ENCODE data around the gene SHC2. TPM values are rescaled to one million over a fixed set of nuclear protein-coding genes. Genes with fewer than 3 reads are reported as not detected.
"Not testable (repeated sequence)": the region's sequence is repeated elsewhere in the genome, so short reads cannot be mapped to it uniquely, and the experiment has no call there.

Gene SHC2
- total RNA-seq, 1 experiment from 2014 or later = 12.7 TPM

- in situ Hi-C loops (cut with HindIII; ENCODE audit: low sequenced_read_pairs); DNase-seq (ENCODE audit: low spot score): not testable (repeated sequence)
These were observed 74.1 kb downstream of the SHC2 start for GRCh38 chr19:386632-387301.

DNA sequence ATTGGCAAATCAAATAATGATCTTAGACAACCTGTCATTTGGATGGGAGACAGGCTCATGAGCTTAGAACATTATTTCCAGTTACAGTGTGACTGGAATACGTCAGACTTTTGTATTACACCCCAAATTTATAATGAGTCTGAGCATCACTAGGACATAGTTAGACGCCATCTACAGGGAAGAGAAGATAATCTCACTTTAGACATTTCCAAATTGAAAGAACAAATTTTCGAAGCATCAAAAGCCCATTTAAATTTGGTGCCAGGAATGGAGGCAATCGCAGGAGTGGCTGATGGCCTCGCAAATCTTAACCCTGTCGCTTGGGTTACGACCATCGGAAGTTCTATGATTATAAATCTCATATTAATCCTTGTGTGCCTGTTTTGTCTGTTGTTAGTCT lies 74.6 kb downstream of the SHC2 start:
- in situ Hi-C loops (cut with HindIII; ENCODE audit: low sequenced_read_pairs); DNase-seq (ENCODE audit: low spot score): not testable (repeated sequence)

DNA sequence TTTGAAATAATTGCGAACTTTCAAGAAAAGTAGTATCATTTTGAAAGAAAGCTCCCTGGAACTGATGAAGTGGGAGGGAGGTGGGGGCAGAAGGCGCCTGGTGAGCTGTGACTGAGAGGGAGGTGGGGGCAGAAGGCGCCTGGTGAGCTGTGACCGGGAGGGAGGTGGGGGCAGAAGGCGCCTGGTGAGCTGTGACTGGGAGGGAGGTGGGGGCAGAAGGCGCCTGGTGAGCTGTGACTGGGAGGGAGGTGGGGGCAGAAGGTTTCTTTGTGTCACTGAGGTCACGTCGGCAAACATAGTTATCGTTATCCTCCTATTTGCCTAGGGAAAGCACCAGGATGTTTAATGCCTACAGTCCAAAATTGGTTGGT lies 76.0 kb downstream of the SHC2 start:
- in situ Hi-C loops (cut with HindIII; ENCODE audit: low sequenced_read_pairs) = no loop called here
- no peak for DNase-seq (ENCODE audit: low spot score)

DNA sequence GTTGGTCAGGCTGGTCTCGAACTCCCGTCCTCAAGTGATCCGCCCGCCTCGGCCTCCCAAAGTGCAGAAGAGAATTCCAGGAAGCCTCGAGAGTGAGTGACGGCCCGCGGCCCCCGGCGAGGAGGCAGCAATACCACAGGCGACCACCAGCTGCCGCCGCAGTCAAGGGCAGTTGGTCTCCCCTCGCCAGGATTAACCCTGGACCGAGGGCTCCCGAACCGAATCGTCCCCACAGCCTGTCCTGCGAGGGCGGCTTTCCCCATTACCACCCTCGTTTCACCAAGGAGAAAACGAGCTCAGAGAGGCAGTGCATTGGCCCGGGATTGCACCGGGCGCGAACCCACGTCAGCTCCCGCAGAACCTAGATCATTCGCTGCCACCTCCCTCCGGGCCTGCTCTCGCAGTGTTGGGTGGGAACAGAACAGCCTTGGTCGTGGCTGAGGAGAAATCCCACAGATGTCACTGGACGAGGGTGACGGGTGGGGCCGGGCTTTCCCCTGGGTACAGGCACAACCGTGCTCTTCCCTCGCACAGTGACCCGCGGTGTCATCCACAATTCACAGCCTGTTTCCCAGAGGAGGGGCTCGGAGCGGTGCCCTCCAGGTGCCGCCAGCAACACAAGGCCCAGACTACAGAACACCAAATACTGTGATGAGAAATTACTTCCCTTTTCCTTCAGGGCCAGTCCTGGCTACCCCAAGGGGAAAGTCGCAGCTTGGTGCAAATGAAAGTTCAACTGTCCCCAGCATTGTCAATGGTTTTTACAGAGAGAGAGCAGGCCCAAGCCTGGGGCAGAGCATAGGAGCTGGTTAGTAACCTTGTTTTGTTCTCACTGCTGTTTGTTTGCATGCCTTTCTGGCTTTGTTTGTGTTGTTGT lies 76.7 kb downstream of the SHC2 start:
- no peak for DNase-seq (ENCODE audit: low spot score)
- in situ Hi-C loops (cut with HindIII; ENCODE audit: low sequenced_read_pairs) = no loop called here

- in situ Hi-C loops (cut with HindIII; ENCODE audit: low sequenced_read_pairs) = no loop called here
These were observed 77.8 kb downstream of the SHC2 start for GRCh38 chr19:383040-383439.

GRCh38 chr19:382578-382977 lies 78.3 kb downstream of the SHC2 start:
- in situ Hi-C loops (cut with HindIII; ENCODE audit: low sequenced_read_pairs); DNase-seq (ENCODE audit: low spot score): not testable (repeated sequence)

More at GRCh38 chr19:383040-383439, 77.8 kb downstream of the SHC2 start:
- no peak for DNase-seq (ENCODE audit: low spot score)

- in situ Hi-C loops (cut with HindIII; ENCODE audit: low sequenced_read_pairs) = not testable (repeated sequence)
These were observed 78.9 kb downstream of the SHC2 start for GRCh38 chr19:381901-382300.

DNA sequence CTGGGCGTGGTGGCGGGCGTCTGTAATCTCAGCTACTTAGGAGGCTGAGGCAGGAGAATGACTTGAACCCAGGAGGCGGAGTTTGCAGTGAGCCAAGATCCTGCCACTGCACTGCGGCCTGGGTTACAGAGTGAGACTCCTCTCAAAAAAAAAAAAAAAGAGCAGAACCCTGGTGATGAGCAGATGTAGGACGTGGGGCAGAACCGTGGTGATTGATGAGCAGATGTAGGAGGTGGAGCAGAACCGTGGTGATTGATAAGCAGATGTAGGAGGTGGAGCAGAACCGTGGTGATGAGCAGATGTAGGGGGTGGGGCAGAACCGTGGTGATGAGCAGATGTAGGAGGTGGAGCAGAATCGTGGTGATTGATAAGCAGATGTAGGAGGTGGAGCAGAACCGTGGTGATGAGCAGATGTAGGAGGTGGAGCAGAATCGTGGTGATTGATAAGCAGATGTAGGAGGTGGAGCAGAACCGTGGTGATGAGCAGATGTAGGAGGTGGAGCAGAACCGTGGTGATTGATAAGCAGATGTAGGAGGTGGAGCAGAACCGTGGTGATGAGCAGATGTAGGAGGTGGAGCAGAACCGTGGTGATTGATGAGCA lies 80.1 kb downstream of the SHC2 start:
- in situ Hi-C loops (cut with HindIII; ENCODE audit: low sequenced_read_pairs); DNase-seq (ENCODE audit: low spot score): not testable (repeated sequence)

More at GRCh38 chr19:381901-382300, 78.9 kb downstream of the SHC2 start:
- DNase-seq (ENCODE audit: low spot score) = not testable (repeated sequence)

DNA sequence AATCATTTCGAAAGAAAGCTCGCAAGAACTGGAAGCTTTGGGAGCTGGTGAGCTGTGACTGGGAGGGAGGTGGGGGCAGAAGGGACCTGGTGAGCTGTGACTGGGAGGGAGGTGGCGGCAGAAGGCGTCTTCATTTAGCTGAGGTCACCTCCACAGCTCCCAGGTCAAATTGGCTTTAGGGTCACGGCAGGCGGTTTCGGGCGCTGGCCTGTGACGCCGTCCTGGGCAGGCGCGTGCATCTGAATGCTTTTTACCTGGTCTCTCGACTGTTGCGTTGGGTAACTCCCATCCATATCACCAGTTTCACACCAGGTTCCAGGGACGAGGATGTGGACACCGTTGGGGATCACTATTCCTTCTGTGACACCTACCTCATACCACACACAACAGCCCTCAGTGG lies 81.0 kb downstream of the SHC2 start:
- DNase-seq (ENCODE audit: low spot score) = no peak

DNA sequence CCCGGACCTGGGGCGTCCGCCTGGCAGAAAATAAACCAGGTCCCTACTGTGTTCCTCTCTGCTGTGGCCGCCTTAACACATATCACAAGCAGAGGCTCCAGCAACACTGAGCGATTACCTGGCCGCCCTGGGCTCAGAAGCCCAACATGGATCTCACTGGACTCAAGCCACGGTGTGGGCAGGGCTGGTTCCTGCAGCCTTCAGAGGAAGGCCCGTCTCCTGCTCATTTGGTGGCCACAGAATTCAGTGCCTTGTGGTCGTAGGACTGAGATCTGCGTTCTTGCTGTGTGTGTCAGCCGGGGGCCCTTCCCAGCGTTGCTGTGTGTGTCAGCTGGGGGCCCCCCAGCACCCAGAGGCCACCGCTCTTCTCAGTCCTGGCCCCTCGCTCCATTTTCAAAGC lies 82.1 kb downstream of the SHC2 start:
- no peak for DNase-seq (ENCODE audit: low spot score)
- in situ Hi-C loops (cut with HindIII; ENCODE audit: low sequenced_read_pairs) = no loop called here

More for the DNA sequence above, 81.0 kb downstream of the SHC2 start:
- in situ Hi-C loops (cut with HindIII; ENCODE audit: low sequenced_read_pairs) = no loop called here

GRCh38 chr19:377801-378581 lies 82.8 kb downstream of the SHC2 start:
- in situ Hi-C loops (cut with HindIII; ENCODE audit: low sequenced_read_pairs) = no loop called here
- DNase-seq (ENCODE audit: low spot score) = no peak

GRCh38 chr19:376111-376470 lies 84.7 kb downstream of the SHC2 start:
- no peak for DNase-seq (ENCODE audit: low spot score)
- in situ Hi-C loops (cut with HindIII; ENCODE audit: low sequenced_read_pairs) = no loop called here

GRCh38 chr19:375395-376110 lies 85.3 kb downstream of the SHC2 start:
- DNase-seq (ENCODE audit: low spot score) = no peak
- in situ Hi-C loops (cut with HindIII; ENCODE audit: low sequenced_read_pairs) = no loop called here

GRCh38 chr19:374886-375235 lies 86.0 kb downstream of the SHC2 start:
- no peak for DNase-seq (ENCODE audit: low spot score)
- in situ Hi-C loops (cut with HindIII; ENCODE audit: low sequenced_read_pairs) = no loop called here

DNA sequence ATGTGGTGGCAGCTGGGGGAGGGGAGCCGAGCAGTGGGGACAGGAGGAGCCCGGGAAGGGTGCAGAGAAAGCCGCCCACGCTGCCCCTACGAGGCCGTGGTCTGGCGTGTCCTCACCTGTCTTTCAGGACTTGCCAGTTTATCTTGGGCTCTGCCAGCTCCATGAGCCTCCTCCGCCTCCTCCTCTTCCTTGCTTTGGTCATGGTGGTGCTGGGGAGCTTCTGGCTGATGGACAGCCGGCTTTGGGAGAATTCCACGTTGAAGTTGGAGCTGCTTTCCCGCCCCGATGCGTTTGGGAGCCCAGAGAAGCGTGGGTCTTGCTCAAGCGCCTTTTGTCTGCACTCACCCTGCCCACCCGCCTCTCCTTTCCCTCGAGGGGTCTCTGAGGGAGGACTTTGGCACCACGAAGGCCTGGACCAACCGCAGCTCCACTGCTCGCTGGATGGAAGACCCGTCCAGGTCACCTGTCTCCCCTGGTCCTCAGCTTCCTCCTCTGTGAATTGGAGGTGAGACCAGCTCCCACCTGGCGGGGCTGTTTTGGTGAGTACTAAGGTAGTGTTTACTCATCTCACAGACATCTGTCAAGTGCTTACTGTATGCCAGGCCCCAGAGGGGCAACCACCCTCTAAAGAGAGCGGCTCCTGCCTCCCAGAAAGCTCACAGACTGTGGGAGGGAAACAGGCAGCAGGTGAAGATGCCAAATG lies 86.5 kb downstream of the SHC2 start:
- DNase-seq (ENCODE audit: low spot score) = no peak
- in situ Hi-C loops (cut with HindIII; ENCODE audit: low sequenced_read_pairs) = no loop called here

GRCh38 chr19:373391-374182 lies 87.2 kb downstream of the SHC2 start:
- in situ Hi-C loops (cut with HindIII; ENCODE audit: low sequenced_read_pairs) = no loop called here
- no peak for DNase-seq (ENCODE audit: low spot score)

DNA sequence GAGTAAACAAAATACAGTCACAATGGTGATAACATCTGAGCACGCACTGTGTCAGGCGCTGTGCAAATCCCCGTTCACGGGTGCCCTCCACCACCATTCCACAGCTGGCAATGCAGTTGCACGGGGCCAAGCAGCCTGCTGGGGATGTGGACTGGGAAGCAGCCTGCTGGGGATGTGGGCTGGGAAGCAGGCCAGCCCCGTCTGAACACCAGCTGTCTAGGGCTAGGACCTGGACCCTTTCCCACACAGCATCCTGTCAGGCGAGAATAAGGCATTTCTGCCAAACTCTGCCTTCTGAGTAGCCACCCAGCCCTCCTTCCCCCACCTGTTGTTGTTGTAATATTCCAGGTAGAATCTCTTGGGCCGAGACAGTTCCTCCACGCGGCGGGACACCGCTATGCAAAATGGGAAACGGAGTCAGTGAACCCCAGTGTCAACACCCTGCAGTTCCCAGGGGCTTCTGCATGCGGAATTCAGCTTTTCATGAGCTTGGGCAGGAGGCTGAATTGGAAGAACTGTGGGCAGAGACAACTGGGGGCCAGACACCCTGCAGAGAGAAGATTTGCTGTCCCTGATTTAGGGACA lies 88.4 kb downstream of the SHC2 start:
- in situ Hi-C loops (cut with HindIII; ENCODE audit: low sequenced_read_pairs) = no loop called here
- peak; percentile 76 for DNase-seq (ENCODE audit: low spot score)
